Nephron (organoid): ENCODE results near the gene FBXW12.

Experiments
- H3K27ac Mint-ChIP-seq, 3 experiments: 2 replicates each; pipeline ENCODE4 v1.8.0; 2020; ENCODE audit warnings: mixed read lengths in 3 of 3, mild to moderate bottlenecking in 2 of 3, moderate library complexity in 1 of 3
- H3K27me3 Mint-ChIP-seq: 2 replicates; pipeline ENCODE4 v1.8.0; 2021; ENCODE audit warnings: low read depth, mild to moderate bottlenecking, moderate library complexity, mixed read lengths
- H3K36me3 Mint-ChIP-seq: 2 replicates; pipeline ENCODE4 v1.8.0; 2020; ENCODE audit warnings: low read depth, mixed read lengths
- H3K4me1 Mint-ChIP-seq: 2 replicates; pipeline ENCODE4 v1.8.0; 2020; ENCODE audit warnings: mixed read lengths
- H3K4me3 Mint-ChIP-seq, 3 experiments: 2 replicates each; pipeline ENCODE4 v1.8.0; 2020; ENCODE audit warnings: mild to moderate bottlenecking in 3 of 3, mixed read lengths in 3 of 3, moderate library complexity in 2 of 3
- H3K9me3 Mint-ChIP-seq: 2 replicates; pipeline ENCODE4 v1.8.0; 2020; ENCODE audit warnings: mixed read lengths
- CTCF ChIP-seq, 3 experiments: fragments of 200-600 bp; sonication (generic); IDR thresholded peaks; one replicate each; pipeline ENCODE4 v1.5.0; 2021; ENCODE audit warnings: antibody characterized with exemption in 3 of 3; ENCODE audit not compliant: unreplicated experiment in 3 of 3

Gene FBXW12

GRCh38 chr3:48413611-48414010 lies 41.6 kb downstream of the FBXW12 start:
- Mint-ChIP-seq H3K27ac (no peak overlapping the region), H3K4me3 (no peak overlapping the region), H3K4me1 (no peaks in the 10 kb centered on the region), H3K36me3 (peaks cover 43% of the 10 kb centered on the region), H3K9me3 (no peaks in the 10 kb centered on the region), H3K27me3 (no peaks in the 10 kb centered on the region)
- no peak for TF ChIP-seq CTCF (IDR thresholded peaks at IDR 0.05; ENCODE audit: unreplicated experiment in 3 of 3)

GRCh38 chr3:48414376-48415250 lies 42.6 kb downstream of the FBXW12 start:
- H3K27me3 Mint-ChIP-seq: no peaks in the 10 kb centered on the region
- H3K4me3 Mint-ChIP-seq: no peak overlapping the region
- no peaks in the 10 kb centered on the region for H3K4me1 Mint-ChIP-seq
- no peaks in the 10 kb centered on the region for H3K9me3 Mint-ChIP-seq
- no peak for TF ChIP-seq CTCF (IDR thresholded peaks at IDR 0.05; ENCODE audit: unreplicated experiment in 3 of 3)
- H3K36me3 Mint-ChIP-seq: peaks cover 33% of the 10 kb centered on the region
- no peak overlapping the region for H3K27ac Mint-ChIP-seq

- Mint-ChIP-seq H3K36me3 (peaks cover 29% of the 10 kb centered on the region), H3K4me3 (no peak overlapping the region), H3K9me3 (no peaks in the 10 kb centered on the region), H3K27me3 (no peaks in the 10 kb centered on the region), H3K27ac (no peak overlapping the region), H3K4me1 (no peaks in the 10 kb centered on the region)
- no peak for TF ChIP-seq CTCF (IDR thresholded peaks at IDR 0.05; ENCODE audit: unreplicated experiment in 3 of 3)
Observed at GRCh38 chr3:48415251-48415953, 43.4 kb downstream of the FBXW12 start.

- H3K36me3 Mint-ChIP-seq: peaks cover 27% of the 10 kb centered on the region
- no peaks in the 10 kb centered on the region for H3K27me3 Mint-ChIP-seq
- no peak overlapping the region for H3K4me3 Mint-ChIP-seq
- TF ChIP-seq CTCF (IDR thresholded peaks at IDR 0.05; ENCODE audit: unreplicated experiment in 3 of 3): no peak
- H3K9me3 Mint-ChIP-seq: no peaks in the 10 kb centered on the region
- no peak overlapping the region for H3K27ac Mint-ChIP-seq
- H3K4me1 Mint-ChIP-seq: no peaks in the 10 kb centered on the region
Observed at GRCh38 chr3:48416091-48416505, 44.1 kb downstream of the FBXW12 start.

- H3K4me1 Mint-ChIP-seq: no peaks in the 10 kb centered on the region
- H3K4me3 Mint-ChIP-seq: no peak overlapping the region
- H3K27ac Mint-ChIP-seq: no peak overlapping the region
- H3K27me3 Mint-ChIP-seq: no peaks in the 10 kb centered on the region
- TF ChIP-seq CTCF (IDR thresholded peaks at IDR 0.05; ENCODE audit: unreplicated experiment in 3 of 3): no peak
- peaks cover 27% of the 10 kb centered on the region for H3K36me3 Mint-ChIP-seq
- H3K9me3 Mint-ChIP-seq: no peaks in the 10 kb centered on the region
Observed at GRCh38 chr3:48416546-48416945, 44.5 kb downstream of the FBXW12 start.
